ENCODE data around the gene PGGHG. TPM values are rescaled to one million over a fixed set of nuclear protein-coding genes. Genes with fewer than 3 reads are reported as not detected.
A peak's percentile ranks its signal among the peaks of the same experiment; 100 is the strongest.

PGGHG gene
- total RNA-seq, 1 experiment from 2014 or later: 194 TPM

DNA sequence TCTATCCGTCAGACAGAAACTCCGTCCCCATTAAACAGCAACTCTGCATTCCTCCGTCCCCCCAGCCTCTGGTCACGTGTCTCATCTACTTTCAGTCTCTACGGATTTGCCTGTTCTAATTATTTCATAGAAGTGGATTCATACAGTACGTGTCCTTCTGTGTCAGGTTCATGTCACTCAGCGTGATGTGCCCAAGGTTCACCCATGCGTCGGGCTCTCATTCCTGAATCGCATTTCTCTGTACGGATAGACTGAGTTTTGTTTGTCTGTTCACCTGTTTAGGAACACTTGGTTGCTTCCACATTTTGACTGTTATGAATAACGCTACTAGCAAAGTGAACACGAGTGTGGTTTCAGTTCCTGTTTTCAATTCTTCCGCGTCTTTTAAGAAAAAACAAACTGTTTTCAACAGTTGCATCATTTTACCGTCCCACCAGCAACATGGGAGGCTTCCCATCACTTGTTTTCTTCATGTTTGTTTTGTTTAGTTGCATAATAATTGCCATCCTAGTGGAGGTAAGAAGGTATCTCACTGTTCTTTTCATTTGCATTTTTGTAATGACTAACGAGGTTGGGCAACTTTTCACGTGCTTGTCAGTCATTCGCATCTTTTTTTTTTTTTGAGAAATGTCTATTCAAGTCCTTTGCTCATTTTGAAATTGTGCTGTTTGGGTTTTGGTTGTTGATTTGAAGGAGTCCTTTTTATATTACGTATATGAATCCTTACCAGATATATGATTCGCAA is 19.6 kb upstream of the PGGHG start:
- DNase-seq (ENCODE audit: low spot score): peak; percentile 10

GRCh38 chr11:270451-271318 is 18.2 kb upstream of the PGGHG start:
- no peak for DNase-seq (ENCODE audit: low spot score)

- no peak for DNase-seq (ENCODE audit: low spot score)
Measured at GRCh38 chr11:271319-271715, 17.6 kb upstream of the PGGHG start.

GRCh38 chr11:272195-272930 is 16.6 kb upstream of the PGGHG start:
- no peak for DNase-seq (ENCODE audit: low spot score)

- no peak for DNase-seq (ENCODE audit: low spot score)
Measured at GRCh38 chr11:272931-273198, 16.1 kb upstream of the PGGHG start.

DNA sequence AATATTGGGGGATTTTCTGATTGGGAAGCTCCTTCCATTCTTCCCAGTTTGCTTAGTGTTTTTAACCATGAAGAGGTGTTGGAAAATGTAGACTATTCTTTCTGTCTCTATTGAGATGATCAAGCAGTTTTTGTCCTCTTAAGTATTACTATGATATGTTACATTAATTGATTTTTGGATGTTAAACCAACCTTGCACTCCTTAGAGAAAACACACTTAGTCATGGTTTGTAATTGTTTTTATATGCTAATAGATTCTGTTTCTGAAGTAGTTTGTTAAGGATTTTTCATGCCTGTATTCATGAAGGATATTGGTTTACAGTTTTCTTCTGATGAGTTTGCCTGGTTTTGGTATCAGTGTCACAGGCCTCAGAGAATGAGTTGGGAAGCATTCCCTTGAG is 12.7 kb upstream of the PGGHG start:
- no peak for DNase-seq (ENCODE audit: low spot score)

DNA sequence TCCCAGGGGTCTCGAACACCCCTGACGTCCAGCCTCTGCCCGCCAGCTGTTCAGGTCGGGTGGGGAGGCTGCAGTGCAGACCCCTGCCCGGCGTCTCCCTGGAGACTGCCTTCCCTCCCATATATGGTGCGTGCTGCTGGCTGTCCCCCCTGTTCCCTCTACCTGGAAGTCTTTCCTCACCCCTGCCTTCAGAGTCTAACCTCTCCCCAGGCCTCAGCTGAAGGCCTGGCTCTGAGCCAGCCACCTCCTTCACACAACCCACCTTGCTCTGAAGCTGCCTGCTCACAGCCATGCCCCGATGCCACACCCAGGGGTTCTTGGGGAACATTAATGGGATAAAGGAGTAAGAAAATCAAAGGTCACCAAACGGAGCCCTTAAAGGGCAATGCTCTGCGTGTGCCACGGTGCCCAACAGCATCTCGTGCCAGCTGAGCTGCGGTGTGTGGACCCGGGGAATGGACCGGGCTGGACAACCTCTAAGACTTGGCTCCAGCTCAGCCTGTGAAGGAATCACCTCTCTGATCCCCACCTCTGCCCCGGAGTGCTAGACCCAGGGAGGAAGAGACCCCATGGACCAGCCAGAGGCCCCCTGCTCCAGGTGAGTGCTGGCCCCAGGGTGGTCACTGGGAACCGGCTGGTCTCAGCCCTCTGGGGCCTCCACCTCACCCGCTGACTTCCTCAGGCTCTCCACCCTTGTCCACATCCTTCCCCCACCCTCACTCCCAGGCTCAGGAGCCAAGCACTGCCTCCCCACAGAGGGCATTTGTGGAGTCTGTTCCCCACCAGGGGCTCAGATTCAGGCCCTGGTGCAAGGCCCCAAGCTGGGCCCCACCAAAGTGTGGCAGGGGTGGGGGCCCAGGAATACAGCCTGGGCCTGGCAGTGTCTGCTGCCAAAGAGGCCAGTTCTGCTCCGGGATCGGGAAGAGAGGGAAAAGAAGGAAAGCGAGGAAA is 10.7 kb upstream of the PGGHG start, which contains the start of gene NLRP6:
NLRP6 (plus strand) TSS at position 407 of the 951 bp plus-strand sequence; CDS start at position 570, 163 bp downstream.
- no peak for DNase-seq (ENCODE audit: low spot score)

GRCh38 chr11:279040-279965 is 9.6 kb upstream of the PGGHG start:
- no peak for DNase-seq (ENCODE audit: low spot score)

DNA sequence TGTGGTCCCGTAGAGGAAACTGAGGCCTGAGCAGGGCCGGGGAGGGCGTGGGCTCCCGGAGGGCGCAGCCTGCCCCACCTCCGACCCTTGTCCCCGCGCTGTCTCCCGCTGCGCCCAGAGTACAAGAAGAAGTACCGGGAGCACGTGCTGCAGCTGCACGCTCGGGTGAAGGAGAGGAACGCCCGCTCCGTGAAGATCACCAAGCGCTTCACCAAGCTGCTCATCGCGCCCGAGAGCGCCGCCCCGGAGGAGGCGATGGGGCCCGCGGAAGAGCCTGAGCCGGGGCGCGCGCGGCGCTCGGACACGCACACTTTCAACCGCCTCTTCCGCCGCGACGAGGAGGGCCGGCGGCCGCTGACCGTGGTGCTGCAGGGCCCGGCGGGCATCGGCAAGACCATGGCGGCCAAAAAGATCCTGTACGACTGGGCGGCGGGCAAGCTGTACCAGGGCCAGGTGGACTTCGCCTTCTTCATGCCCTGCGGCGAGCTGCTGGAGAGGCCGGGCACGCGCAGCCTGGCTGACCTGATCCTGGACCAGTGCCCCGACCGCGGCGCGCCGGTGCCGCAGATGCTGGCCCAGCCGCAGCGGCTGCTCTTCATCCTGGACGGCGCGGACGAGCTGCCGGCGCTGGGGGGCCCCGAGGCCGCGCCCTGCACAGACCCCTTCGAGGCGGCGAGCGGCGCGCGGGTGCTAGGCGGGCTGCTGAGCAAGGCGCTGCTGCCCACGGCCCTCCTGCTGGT is 8.8 kb upstream of the PGGHG start:
- peak; percentile 28 for DNase-seq (ENCODE audit: low spot score)

DNA sequence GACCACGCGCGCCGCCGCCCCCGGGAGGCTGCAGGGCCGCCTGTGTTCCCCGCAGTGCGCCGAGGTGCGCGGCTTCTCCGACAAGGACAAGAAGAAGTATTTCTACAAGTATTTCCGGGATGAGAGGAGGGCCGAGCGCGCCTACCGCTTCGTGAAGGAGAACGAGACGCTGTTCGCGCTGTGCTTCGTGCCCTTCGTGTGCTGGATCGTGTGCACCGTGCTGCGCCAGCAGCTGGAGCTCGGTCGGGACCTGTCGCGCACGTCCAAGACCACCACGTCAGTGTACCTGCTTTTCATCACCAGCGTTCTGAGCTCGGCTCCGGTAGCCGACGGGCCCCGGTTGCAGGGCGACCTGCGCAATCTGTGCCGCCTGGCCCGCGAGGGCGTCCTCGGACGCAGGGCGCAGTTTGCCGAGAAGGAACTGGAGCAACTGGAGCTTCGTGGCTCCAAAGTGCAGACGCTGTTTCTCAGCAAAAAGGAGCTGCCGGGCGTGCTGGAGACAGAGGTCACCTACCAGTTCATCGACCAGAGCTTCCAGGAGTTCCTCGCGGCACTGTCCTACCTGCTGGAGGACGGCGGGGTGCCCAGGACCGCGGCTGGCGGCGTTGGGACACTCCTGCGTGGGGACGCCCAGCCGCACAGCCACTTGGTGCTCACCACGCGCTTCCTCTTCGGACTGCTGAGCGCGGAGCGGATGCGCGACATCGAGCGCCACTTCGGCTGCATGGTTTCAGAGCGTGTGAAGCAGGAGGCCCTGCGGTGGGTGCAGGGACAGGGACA is 8.0 kb upstream of the PGGHG start:
- no peak for DNase-seq (ENCODE audit: low spot score)

- no peak for DNase-seq (ENCODE audit: low spot score)
Measured at GRCh38 chr11:281486-282161, 7.3 kb upstream of the PGGHG start.

GRCh38 chr11:282171-282570 is 6.8 kb upstream of the PGGHG start:
- no peak for DNase-seq (ENCODE audit: low spot score)

DNA sequence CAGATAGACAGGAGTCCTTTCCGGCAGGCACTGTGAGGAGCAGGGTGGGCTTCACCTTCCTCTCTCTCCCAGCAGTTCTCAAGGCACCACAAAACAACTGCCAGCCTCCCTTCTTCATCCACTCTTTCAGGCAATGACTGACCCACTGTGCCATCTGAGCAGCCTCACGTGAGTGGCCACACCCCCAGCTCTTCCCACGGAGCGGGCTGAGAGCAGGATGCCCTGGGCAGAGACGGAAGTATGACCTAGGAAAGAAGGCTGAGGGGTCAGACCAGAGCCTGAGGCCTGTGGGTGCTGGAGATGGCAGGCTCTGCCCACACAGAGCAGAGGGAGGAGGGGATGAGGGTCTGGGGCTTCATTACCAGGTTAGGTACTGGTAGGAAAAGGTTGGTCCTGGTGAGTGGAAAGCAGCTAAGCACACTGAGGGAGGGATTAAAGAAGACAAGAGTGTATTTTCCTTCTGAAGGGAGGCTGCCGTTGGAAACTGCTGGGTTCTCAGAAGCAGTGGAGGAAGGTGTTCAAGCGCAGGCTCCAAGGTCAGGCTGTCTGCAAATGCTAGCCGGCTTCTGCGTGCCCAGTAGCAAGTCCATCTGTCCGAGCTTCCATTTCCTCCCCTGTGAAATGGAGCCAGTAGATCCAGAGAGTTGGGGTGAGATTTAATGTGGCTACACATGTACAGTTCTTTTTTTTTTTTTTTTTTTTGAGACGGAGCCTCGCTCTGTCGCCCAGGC is 6.1 kb upstream of the PGGHG start:
- no peak for DNase-seq (ENCODE audit: low spot score)

GRCh38 chr11:283405-284104 is 5.4 kb upstream of the PGGHG start:
- no peak for DNase-seq (ENCODE audit: low spot score)

DNA sequence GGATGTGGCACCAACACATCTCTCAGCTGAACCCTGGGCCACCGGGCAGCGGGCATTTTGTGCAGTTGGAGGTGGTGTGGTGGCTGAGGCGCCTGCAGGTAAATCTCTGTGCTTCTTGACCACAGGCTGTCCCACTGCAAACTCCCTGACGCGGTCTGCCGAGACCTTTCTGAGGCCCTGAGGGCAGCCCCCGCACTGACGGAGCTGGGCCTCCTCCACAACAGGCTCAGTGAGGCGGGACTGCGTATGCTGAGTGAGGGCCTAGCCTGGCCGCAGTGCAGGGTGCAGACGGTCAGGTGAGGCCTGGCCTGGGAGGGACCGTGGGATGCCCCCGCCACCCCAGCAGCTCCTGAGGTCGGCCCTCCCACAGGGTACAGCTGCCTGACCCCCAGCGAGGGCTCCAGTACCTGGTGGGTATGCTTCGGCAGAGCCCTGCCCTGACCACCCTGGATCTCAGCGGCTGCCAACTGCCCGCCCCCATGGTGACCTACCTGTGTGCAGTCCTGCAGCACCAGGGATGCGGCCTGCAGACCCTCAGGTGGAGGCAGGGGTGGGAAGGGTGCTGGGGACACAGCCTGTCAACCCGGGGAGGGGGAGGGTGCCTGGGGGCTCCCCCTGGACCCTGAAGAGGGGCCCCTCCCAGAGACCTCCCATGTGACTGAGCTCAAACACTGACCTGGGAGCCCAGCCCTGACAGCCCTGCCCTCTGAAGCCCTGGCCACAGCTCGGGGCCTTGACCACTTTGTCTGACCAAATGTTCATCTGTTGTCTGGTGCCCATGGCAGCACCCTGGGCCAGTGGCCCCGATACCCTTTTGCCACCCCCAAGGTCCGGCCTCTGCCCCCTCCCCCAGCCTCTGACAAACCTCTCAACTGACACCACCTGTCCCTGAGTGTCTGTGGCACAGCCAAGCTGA is 4.6 kb upstream of the PGGHG start:
- DNase-seq (ENCODE audit: low spot score): no peak

Measured in HT-29 (cell line).